ENCODE data around the gene MYBPC2.
"Not testable (repeated sequence)": the region's sequence is repeated elsewhere in the genome, so short reads cannot be mapped to it uniquely, and the experiment has no call there.

The MYBPC2 gene

DNA sequence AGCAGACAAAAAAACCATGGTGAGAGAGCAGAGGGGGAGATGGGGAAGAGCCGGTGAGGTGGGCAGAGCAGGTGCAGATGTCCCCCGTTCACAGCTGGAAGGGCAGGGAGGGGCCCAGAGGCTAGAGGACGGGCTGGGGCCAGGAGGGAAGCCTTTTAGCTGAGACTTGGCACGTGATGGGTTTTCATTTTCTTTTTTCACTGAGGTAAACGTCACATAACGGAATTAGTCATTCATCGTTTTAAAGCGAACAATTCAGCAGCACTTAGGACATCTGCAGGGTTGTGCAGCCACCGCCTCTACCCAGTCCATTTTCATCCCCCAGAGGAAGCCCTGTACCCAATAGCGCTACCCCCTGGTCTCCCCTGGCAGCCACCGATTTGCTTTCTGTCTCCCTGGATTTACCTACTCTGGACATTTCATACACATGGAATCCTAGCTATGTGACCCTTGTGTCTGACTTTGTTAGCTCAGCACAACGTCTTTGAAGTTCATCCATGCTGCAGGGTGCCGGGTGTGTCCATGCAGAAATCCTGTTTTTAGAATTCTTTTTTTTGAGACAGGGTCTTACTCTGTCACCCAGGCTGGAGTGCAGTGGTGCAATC is 27.6 kb downstream of the MYBPC2 start:
- no peak for DNase-seq

GRCh38 chr19:50461066-50461875 is 28.6 kb downstream of the MYBPC2 start:
- DNase-seq = peak; percentile 30

GRCh38 chr19:50462970-50463369 is 30.3 kb downstream of the MYBPC2 start:
- DNase-seq = no peak

GRCh38 chr19:50464348-50464747 is 31.7 kb downstream of the MYBPC2 start:
- no peak for DNase-seq

DNA sequence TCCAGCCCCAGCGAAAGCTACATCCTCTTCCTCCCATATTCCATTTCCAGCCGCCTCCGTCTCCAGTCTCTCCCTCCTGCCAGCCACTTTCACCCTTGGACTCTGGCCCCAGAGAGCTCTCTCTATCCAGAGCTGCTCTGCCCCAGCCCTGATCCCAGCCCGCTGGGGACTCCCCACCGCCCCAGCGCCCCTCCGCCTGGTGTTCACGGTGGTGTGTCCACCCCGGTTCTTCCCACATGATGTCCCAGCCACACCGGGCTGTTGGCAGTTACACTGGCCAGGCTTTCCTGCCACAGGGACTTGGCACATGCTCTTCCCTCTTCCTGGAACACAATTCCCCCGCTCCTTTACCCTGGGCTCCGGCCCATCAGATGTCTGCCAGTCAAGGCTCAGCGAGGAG is 32.3 kb downstream of the MYBPC2 start:
- no peak for DNase-seq

DNA sequence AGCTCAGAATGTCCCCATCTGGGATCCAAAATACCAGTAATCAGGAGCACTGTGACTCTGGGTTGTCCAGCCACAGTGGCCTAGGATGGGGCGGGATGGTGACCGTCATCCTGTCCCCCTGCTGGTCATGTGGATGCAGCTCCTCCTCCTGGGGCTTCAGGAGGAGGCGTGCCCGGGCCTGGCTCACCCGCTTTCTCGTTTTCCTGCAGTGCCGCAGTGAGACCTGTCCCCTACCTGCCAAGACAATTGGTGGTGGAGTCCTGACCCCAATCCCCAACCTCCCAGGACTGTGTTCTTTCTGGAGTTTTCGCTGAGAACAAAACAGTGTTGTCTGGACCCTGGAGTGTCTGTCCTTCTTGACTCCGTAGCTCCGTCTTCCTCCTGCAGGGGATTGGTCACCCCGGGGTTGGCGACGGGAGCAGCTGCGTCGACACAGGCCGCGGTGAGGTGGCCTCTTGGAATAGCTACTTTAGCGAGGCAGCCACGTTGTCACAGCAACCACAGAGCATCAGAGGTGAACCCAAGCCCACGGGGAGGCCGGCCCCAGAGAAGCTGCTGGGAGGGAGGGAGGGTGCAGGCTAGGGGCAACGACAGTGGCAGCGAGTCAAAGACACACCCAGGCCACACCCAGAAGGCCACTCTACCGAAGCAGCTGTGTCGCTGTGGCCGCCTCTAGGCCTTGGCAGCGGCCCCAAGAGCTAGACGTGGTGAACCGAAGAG is 33.5 kb downstream of the MYBPC2 start:
- DNase-seq = no peak

DNA sequence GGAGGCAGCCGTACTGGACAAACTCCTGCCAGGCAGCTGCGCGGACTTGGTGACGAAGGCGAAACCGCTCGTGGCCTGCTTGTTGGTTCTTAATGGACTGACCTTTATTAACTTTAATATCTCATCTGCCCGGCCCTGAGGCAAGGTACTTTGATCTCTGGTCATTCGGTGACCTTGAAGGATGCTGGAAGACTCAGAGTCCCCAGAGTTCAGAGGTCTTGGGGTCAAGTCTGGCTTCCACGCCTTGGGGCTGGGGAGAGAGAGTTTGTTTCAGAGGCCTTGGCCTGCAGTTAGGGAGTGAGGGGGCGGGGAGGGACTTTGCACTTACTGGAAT is 34.0 kb downstream of the MYBPC2 start:
- no peak for DNase-seq

- DNase-seq = no peak
Observed at GRCh38 chr19:50467566-50467965, 34.9 kb downstream of the MYBPC2 start.

DNA sequence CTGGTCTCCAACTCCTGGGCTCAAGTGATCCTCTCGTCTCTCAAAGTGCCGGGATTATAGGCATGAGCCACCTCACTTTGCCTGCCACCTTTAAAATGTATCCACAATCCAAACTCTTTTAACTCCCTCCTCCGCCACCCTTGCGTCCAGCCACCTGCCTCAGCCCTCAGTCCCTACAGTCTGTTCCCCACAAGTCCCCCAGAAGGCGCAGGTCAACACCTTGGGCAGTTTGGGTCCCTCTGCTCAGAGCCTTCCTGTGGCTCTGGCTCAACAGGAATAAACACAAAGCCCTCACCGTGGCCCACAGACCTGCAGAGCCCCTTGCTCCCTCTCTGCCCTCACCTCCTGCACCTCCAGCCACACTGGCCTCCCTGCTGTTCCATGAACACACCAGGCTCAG is 36.1 kb downstream of the MYBPC2 start:
- DNase-seq = no peak

- not testable (repeated sequence) for DNase-seq
Observed at GRCh38 chr19:50473336-50473735, 40.6 kb downstream of the MYBPC2 start.

- no peak for DNase-seq
Observed at GRCh38 chr19:50475101-50475568, 42.4 kb downstream of the MYBPC2 start.

- no peak for DNase-seq
Observed at GRCh38 chr19:50475736-50476223, 43.1 kb downstream of the MYBPC2 start.

DNA sequence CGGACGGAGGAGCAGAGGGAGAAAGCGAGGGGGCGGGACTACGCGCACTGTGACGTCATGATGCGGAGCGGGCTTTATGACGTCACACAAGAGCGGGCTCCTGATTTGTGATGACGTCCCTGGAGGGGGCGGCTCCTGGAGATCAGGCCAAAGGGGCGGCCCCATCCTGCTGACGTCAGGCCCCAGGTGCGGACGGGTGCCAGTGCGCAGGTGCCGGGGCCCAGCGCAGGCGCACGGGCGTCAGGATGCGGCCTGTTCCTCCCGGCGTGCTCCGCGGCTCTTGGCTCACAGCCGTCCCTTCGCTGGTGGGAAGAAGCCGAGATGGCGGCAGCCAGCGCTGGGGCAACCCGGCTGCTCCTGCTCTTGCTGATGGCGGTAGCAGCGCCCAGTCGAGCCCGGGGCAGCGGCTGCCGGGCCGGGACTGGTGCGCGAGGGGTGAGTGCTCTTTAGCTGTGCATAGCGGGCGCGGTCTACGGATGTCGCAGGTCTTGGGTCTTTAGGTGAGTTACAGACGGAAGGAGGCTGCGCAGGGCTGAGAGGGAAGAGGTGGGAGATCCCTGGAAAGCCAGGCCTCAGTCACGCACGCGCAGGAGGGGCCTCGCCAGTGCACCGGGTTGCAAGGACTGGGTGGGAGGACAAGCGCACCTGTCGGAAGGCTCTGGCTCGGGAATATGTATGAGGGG is 43.7 kb downstream of the MYBPC2 start, which contains the start of the genes EMC10 and GARIN5A:
TSS of gene EMC10 (plus strand) at position 284 of the 683 bp plus-strand sequence. CDS start at position 322, 38 bp downstream.
TSS of gene GARIN5A (minus strand) at position 625 of the 683 bp plus-strand sequence. CDS start at position 165, 460 bp downstream.
- peak; percentile 91 for DNase-seq

- no peak for DNase-seq
Observed at GRCh38 chr19:50476907-50477238, 44.2 kb downstream of the MYBPC2 start.

DNA sequence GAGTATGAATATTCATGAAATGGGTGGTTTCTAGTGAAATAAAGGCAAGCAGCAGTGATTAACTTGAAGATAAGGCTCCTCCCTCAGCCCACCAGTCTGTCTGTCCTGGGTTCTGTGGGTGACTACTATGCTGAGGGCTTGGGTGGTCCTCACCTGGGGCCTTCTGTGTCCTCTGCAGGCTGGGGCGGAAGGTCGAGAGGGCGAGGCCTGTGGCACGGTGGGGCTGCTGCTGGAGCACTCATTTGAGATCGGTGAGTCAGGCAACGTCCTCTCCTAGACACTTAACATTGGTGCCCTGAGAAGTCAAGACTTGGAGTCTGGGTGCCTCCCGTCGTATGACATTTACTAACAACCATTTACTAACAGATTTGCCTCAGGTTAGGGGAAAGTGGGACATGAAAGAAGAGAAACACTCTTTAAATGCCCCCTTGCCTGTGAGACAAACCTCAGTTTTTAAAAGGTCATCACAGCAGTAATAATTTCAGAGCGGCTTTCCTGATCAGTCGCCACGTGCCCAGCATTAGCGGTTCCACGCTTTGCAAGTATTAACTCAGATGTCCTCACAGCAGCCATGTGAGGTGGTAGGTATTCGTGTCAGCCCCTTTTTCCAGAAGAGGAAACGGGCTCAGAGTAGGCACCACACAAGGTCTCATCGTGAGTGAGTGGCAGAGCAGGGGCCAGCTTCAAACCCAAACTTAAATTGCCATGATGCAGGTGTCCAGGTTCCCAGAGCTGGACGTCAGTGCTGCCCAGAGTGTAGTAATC is 45.2 kb downstream of the MYBPC2 start:
- DNase-seq = no peak

- DNase-seq = no peak
Observed at GRCh38 chr19:50478901-50479715, 46.4 kb downstream of the MYBPC2 start.

DNA sequence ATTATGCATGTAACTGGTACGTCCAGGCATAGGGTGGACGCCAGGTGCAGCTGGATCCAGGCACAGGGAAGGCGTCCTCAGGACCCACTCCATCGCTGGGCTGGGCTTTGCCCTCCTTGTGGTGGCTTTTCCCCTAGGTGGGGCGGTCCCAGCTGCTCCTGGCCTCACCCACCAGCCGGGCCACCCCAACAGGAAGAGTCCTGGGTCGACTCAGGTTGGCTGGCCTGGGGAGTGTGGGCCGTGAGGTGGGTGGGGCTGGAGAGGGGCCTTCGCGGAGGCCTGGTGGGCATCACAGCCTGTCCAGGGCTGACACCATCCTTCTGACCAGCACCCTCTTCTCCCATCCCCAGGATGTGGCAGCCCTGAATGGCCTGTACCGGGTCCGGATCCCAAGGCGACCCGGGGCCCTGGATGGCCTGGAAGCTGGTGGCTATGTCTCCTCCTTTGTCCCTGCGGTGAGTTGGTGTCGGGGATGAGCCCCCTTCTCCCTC is 47.1 kb downstream of the MYBPC2 start:
- no peak for DNase-seq

DNA sequence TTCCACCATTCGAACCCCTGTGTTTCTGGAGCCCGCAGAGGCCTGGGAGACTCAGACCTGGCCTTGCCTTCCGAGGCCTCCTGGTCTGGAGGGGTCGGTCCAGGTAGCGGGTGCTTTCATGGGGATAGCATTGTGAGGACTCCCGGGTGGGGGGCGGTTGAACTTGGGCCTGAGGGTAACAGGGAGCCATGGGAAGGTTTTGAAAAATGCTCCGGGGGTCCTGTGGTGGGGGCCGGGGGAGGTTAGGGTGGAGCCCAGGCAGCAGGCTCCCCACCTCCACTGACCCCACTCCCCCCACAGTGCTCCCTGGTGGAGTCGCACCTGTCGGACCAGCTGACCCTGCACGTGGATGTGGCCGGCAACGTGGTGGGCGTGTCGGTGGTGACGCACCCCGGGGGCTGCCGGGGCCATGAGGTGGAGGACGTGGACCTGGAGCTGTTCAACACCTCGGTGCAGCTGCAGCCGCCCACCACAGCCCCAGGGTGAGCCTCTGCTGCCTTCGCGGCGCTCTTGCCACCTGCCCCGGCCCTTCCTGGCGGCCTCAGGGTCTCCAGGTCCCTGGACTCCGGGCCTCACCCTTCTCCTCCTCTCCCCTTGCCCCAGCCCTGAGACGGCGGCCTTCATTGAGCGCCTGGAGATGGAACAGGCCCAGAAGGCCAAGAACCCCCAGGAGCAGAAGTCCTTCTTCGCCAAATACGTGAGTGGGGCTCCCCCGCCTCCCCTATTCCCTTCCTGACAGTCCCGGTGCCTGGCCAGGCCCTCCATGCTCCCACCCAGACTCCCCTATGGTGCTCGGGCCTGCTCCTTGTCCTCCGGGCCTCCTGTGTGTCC is 47.8 kb downstream of the MYBPC2 start:
- no peak for DNase-seq

DNA sequence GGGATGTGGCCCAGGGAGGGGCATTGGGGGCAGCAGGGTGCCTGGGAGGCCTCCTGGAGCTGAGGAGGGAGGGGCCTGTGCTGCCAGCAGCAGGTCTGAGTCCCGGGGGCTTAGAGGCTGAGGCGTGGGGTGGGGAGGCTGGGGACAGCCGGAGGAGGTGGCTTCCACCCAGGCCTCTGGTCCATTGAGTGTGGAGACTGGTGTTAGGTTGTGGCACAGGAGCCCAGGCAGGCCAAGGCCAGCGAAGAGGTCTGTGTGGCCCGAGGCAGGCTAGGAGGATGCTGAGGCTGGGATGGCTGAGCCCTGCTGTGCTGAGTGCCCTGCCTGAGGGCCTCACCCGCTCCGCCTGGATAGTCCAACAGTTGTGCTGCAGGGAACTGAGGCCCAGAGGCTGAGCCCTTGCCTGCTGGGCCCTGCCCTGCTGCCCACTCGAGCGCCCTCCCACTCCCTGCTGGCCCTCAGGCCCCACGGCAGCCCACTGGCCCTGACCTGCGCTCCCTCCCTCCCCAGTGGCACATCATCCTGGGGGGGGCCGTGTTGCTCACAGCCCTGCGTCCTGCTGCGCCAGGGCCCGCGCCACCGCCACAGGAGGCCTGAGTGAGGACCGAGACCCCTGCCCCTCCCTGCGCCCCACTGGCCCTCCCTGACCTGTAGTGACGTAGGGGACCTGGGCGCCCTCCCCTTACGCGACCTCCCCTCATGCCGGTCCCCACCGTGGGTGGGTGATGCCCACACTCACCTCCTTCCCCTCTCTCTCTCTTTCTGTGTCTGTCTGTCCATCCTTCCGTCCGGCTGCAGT is 48.9 kb downstream of the MYBPC2 start:
- DNase-seq = no peak
